Esophagus muscularis mucosa (tissue), 4 donors: ENCODE data around the gene CDNF. TPM values are rescaled to one million over a fixed set of nuclear protein-coding genes. Genes with fewer than 3 reads are reported as not detected.

Experiments used
- DNase-seq: peaks from one replicate; pipeline ENCODE4 v3.0.0-alpha.2; 2017; ENCODE audit errors: extremely low spot score
- H3K27ac ChIP-seq, 4 donors: fragments of 200-600 bp; sonication (generic); replicated peaks in 1 of 4; 1 replicate in 3 of 4; 2 replicates in 1 of 4; pipeline ENCODE4 v1.5.1; 2016 to 2019; ENCODE audit warnings: mild to moderate bottlenecking in 1 of 4
- H3K27me3 ChIP-seq, 4 donors: fragments of 200-600 bp; sonication (generic); one replicate each; pipeline versions ENCODE4 v1.5.1 to v1.6.0; 2016 to 2019
- H3K36me3 ChIP-seq, 4 donors: fragments of 200-600 bp; sonication (generic); one replicate each; pipeline ENCODE4 v1.5.1; 2016 to 2019
- H3K4me1 ChIP-seq, 4 donors: fragments of 200-600 bp; sonication (generic); one replicate each; pipeline ENCODE4 v1.5.1; 2016 to 2019
- H3K4me3 ChIP-seq, 4 donors: fragments of 200-600 bp; sonication (generic); 1 replicate in 2 of 4; 2 replicates in 2 of 4; pipeline ENCODE4 v1.5.1; 2016 to 2019; ENCODE audit warnings: mild to moderate bottlenecking in 4 of 4, moderate library complexity in 1 of 4
- H3K9me3 ChIP-seq, 4 donors: fragments of 200-600 bp; sonication (generic); 1 replicate in 3 of 4; 2 replicates in 1 of 4; pipeline ENCODE4 v1.5.1; 2016 to 2019
- EP300 ChIP-seq: sonication (generic); formaldehyde crosslinking; IDR thresholded peaks from one replicate; pipeline ENCODE4 v1.6.1; 2017; ENCODE audit warnings: antibody characterized with exemption
- POLR2A ChIP-seq: fragments of 450-650 bp; IDR thresholded peaks from one replicate; pipeline ENCODE4 v1.6.1; 2017; ENCODE audit warnings: antibody characterized with exemption, moderate library complexity, mild to moderate bottlenecking, low read depth
- POLR2AphosphoS5 ChIP-seq, 2 donors: sonication (generic); formaldehyde crosslinking; IDR thresholded peaks; one replicate each; pipeline ENCODE4 v1.6.1; 2017; ENCODE audit warnings: antibody characterized with exemption in 2 of 2
- WGBS: methylation state at CpG from one replicate; pipeline ENCODE4 v1.1.5; 2018; 5-methylcytosine and 5-hydroxymethylcytosine counted together
- intact Hi-C: fragments of 100-400 bp; cut with DNase I; formaldehyde crosslinking; loops from one replicate; pipeline ENCODE4 v1.15.1; 2023
- total RNA-seq, 4 donors: library from RNA; depleted of rRNA; stranded (reverse); fragments of >200 nt; gene quantifications; one replicate each; pipeline versions ENCODE4 v1.1.0 to v1.2.1, GENCODE V29; 2016
- TF ChIP-seq, protein P1 (sequence below), 3 experiments: fragments of 200-600 bp in 2 of 3; fragments of 450-650 bp in 1 of 3; sonication (generic) in 2 of 3; IDR thresholded peaks; one replicate each; pipeline ENCODE4 v1.5.1; 2017 to 2019; ENCODE audit warnings: antibody characterized with exemption in 3 of 3, mild to moderate bottlenecking in 2 of 3, moderate library complexity in 1 of 3

Gene CDNF
- total RNA-seq, 4 donors from 2014 or later, result 0.45 to 3.7 (median 0.67) TPM

DNA sequence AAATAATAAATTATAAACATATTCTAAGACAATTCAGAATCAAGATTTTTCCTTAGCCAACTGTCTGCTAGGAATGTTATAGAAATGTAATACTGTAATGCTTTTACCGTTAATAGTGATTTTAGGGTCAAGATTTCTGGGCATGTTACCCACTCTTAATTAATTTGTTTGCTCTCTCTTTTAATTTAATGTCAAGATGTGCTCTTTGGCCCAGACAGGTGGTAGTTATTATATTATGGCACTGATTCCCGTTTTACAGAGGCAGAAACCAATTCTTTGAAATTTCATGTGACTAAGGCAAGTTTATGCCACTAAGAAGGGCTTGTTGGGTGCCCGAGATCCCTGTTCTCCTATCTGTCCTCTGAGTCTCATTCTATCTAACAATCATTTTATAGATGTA, 62.2 kb downstream of the CDNF start:
- no peaks in the 10 kb centered on the region for H3K27me3 ChIP-seq
- 83% methylated on average over 3 of the region's 3 CpGs for WGBS
- TF ChIP-seq, protein P1, sequence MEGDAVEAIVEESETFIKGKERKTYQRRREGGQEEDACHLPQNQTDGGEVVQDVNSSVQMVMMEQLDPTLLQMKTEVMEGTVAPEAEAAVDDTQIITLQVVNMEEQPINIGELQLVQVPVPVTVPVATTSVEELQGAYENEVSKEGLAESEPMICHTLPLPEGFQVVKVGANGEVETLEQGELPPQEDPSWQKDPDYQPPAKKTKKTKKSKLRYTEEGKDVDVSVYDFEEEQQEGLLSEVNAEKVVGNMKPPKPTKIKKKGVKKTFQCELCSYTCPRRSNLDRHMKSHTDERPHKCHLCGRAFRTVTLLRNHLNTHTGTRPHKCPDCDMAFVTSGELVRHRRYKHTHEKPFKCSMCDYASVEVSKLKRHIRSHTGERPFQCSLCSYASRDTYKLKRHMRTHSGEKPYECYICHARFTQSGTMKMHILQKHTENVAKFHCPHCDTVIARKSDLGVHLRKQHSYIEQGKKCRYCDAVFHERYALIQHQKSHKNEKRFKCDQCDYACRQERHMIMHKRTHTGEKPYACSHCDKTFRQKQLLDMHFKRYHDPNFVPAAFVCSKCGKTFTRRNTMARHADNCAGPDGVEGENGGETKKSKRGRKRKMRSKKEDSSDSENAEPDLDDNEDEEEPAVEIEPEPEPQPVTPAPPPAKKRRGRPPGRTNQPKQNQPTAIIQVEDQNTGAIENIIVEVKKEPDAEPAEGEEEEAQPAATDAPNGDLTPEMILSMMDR (IDR thresholded peaks at IDR 0.05), result no peak
- peak; percentile 8 for DNase-seq
- H3K9me3 ChIP-seq, result no peaks in the 10 kb centered on the region
- intact Hi-C loops, result no loop called here
- H3K36me3 ChIP-seq, result no peaks in the 10 kb centered on the region
- no peak overlapping the region for H3K4me3 ChIP-seq
- H3K4me1 ChIP-seq, result peaks cover 0 to 10% (median 6%) of the 10 kb centered on the region in 4 donors
- H3K27ac ChIP-seq, result no peak overlapping the region

DNA sequence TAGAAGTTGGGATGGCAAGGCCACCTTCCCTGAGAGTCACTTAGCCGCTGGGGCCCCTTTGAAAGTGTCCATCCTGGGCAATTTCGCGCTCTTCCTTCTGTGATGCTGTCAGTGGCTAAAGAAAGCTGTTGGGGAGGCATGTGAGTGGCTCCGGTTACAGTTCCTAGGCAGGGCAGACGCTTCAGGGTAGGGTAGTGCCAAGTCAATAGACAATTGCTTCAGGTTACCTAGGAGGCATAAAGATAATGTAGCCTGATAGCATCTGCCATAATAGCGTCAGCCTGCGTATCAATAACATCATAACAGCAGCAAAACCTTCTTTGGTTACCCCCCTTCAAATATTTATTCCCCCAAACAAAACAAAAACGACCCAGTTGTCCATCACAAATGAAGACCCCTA, 63.0 kb downstream of the CDNF start, which contains the start of gene FAM107B:
TSS of gene FAM107B (minus strand) at position 101 of the 400 bp plus-strand sequence. CDS start 234 bp downstream, outside the sequence.
- intact Hi-C loops, result no loop called here
- Histone ChIP-seq H3K4me1 (peaks cover 0 to 10% (median 6%) of the 10 kb centered on the region in 4 donors), H3K27ac (no peak within 1 kb of the TSS), H3K9me3 (no peaks in the 10 kb centered on the region), H3K27me3 (no peaks in the 10 kb centered on the region), H3K36me3 (no peaks in the 10 kb centered on the region), H3K4me3 (no peak within 1 kb of the TSS)
- TF ChIP-seq, protein P1 (IDR thresholded peaks at IDR 0.05), result no peak
- TF ChIP-seq POLR2AphosphoS5 (IDR thresholded peaks at IDR 0.05) (no peak), POLR2A (no peak), EP300 (no peak)
- WGBS, result 89% methylated on average over 8 of the region's 8 CpGs
- DNase-seq, result peak; percentile 45

DNA sequence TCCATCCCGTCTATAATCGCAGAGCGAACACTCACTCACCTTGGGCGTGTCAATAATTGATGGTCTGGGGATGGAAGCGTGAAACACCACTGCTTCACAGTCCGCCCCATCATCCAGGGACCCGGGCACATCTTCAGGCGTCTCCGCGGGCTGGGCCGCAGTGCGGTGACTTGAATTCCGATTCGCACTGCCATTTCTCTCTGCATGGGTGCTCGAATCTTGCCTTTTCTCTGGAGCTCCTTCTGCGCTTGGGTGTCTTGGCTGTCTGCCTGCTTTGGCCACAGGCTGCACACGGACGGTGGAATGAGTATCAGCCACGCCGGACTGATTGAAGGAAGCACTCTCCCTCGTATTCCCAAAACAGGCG, 63.6 kb downstream of the CDNF start:
- intact Hi-C loops, result no loop called here
- TF ChIP-seq, protein P1 (IDR thresholded peaks at IDR 0.05), result no peak
- no peak for TF ChIP-seq EP300
- TF ChIP-seq POLR2A, result no peak
- no peak for TF ChIP-seq POLR2AphosphoS5 (IDR thresholded peaks at IDR 0.05)
- no peak overlapping the region for H3K27ac ChIP-seq
- no peak overlapping the region for H3K4me3 ChIP-seq
- no peak for DNase-seq
- no peaks in the 10 kb centered on the region for H3K36me3 ChIP-seq
- WGBS, result 90% methylated on average over 22 of the region's 22 CpGs
- H3K27me3 ChIP-seq, result no peaks in the 10 kb centered on the region
- no peaks in the 10 kb centered on the region for H3K9me3 ChIP-seq
- H3K4me1 ChIP-seq, result peaks cover 0 to 7% (median 2%) of the 10 kb centered on the region in 4 donors

DNA sequence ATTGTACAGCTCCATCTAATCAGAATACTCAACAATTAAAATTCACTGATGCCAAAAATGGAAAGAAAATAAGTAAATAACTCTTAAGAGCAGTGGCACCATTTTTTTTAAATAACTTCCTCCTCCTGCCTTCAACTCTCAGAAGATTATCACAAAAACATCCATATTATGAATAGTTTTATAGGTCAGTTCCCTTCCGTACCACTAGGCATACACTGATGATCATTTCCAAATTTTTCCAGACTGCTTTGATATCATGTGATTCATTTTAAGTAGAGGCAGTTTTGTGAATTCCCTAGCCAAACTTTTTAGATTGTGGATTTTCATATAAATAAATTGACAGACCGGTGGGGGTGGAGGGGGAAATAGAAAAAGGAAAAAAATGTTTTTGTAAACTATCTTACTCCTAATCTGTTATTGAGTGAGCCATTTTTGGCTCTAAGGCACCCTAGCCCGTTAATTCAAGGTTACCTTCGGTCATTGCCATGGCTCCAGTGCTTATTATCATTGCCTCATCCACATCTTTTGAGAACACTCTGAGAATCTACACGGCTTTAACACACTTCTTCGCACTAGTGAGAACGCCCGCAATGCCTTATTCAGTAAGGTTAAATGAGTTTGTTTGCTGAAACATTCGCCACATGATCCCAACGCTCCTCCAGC, 64.2 kb downstream of the CDNF start:
- WGBS, result 71% methylated on average over 10 of the region's 10 CpGs
- H3K27ac ChIP-seq, result no peak overlapping the region
- TF ChIP-seq, protein P1 (IDR thresholded peaks at IDR 0.05), result peak in 1 of 3 experiments; percentile 20
- no peak for TF ChIP-seq POLR2AphosphoS5 (IDR thresholded peaks at IDR 0.05)
- H3K9me3 ChIP-seq, result no peaks in the 10 kb centered on the region
- DNase-seq, result peak; percentile 88
- intact Hi-C loops, result no loop called here
- H3K36me3 ChIP-seq, result no peaks in the 10 kb centered on the region
- H3K27me3 ChIP-seq, result no peaks in the 10 kb centered on the region
- H3K4me3 ChIP-seq, result no peak overlapping the region
- H3K4me1 ChIP-seq, result peaks cover 0 to 2% (median 0%) of the 10 kb centered on the region in 4 donors

DNA sequence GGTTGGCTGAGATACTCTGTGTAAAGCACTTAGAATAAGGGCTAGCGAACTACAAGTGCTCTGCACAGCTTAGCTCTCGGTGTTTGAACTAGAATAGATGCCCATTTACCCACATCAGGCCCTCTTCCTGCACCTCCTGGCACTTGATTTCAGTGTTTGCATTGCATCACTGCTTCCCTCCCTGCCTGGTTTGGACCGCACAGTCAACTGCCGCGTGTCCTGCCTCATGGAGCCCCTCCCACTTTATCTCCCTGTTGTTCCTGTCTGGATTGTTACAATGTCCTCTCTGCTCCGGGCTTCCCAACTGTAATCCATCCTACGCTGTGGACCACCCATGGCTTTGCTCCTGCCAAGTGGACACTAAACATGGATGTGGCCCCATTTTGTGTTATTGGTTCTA, 65.4 kb downstream of the CDNF start:
- WGBS, result 83% methylated on average over 7 of the region's 7 CpGs

More for the DNA sequence above, 65.4 kb downstream of the CDNF start:
- TF ChIP-seq, protein P1 (IDR thresholded peaks at IDR 0.05), result no peak
- no peak for TF ChIP-seq POLR2A
- TF ChIP-seq POLR2AphosphoS5 (IDR thresholded peaks at IDR 0.05), result no peak
- no peak for TF ChIP-seq EP300
- Histone ChIP-seq H3K4me3 (no peak overlapping the region), H3K4me1 (no peaks in the 10 kb centered on the region), H3K9me3 (no peaks in the 10 kb centered on the region), H3K27me3 (no peaks in the 10 kb centered on the region), H3K36me3 (no peaks in the 10 kb centered on the region), H3K27ac (no peak overlapping the region)
- intact Hi-C loops, result no loop called here
- peak; percentile 42 for DNase-seq
